Measurements from ENCODE around the gene GNAS.

DNA sequence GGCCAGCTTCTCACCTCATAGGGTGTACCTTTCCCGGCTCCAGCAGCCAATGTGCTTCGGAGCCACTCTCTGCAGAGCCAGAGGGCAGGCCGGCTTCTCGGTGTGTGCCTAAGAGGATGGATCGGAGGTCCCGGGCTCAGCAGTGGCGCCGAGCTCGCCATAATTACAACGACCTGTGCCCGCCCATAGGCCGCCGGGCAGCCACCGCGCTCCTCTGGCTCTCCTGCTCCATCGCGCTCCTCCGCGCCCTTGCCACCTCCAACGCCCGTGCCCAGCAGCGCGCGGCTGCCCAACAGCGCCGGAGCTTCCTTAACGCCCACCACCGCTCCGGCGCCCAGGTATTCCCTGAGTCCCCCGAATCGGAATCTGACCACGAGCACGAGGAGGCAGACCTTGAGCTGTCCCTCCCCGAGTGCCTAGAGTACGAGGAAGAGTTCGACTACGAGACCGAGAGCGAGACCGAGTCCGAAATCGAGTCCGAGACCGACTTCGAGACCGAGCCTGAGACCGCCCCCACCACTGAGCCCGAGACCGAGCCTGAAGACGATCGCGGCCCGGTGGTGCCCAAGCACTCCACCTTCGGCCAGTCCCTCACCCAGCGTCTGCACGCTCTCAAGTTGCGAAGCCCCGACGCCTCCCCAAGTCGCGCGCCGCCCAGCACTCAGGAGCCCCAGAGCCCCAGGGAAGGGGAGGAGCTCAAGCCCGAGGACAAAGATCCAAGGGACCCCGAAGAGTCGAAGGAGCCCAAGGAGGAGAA is 12.3 kb upstream of the GNAS start:
- TF ChIP-seq, protein P1, sequence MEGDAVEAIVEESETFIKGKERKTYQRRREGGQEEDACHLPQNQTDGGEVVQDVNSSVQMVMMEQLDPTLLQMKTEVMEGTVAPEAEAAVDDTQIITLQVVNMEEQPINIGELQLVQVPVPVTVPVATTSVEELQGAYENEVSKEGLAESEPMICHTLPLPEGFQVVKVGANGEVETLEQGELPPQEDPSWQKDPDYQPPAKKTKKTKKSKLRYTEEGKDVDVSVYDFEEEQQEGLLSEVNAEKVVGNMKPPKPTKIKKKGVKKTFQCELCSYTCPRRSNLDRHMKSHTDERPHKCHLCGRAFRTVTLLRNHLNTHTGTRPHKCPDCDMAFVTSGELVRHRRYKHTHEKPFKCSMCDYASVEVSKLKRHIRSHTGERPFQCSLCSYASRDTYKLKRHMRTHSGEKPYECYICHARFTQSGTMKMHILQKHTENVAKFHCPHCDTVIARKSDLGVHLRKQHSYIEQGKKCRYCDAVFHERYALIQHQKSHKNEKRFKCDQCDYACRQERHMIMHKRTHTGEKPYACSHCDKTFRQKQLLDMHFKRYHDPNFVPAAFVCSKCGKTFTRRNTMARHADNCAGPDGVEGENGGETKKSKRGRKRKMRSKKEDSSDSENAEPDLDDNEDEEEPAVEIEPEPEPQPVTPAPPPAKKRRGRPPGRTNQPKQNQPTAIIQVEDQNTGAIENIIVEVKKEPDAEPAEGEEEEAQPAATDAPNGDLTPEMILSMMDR (IDR thresholded peaks at IDR 0.05), result no peak
- TF ChIP-seq POLR2A (IDR thresholded peaks at IDR 0.05), result no peak

All from right lobe of liver (tissue), 4 donors.